Measurements from ENCODE around the gene BAHCC1.

The BAHCC1 gene

DNA sequence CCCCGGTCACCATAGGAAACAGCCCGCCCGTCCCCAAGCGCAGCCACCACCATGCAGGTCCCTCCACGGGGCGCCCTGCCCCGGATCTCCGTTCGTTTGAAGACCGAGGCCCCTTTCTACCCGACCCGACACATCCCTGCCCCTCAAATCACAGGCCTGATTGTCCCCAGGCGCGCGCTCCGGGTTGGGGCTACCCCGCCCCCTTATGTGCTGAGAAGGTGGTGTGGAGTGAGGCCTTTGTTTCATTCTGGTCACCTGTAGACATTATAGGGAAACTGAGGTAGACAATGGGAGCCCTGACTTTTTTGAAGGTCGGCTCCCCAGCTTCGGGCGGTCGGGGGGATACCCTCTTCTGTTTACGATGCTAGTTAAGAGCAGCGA, 118.1 kb downstream of the BAHCC1 start (continued):
- TF ChIP-seq, protein P1, sequence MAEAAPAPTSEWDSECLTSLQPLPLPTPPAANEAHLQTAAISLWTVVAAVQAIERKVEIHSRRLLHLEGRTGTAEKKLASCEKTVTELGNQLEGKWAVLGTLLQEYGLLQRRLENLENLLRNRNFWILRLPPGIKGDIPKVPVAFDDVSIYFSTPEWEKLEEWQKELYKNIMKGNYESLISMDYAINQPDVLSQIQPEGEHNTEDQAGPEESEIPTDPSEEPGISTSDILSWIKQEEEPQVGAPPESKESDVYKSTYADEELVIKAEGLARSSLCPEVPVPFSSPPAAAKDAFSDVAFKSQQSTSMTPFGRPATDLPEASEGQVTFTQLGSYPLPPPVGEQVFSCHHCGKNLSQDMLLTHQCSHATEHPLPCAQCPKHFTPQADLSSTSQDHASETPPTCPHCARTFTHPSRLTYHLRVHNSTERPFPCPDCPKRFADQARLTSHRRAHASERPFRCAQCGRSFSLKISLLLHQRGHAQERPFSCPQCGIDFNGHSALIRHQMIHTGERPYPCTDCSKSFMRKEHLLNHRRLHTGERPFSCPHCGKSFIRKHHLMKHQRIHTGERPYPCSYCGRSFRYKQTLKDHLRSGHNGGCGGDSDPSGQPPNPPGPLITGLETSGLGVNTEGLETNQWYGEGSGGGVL (tag by site-specific recombination; IDR thresholded peaks at IDR 0.05), result no peak
- 0 out of 2 replicates have a peak, but pooled peaks have one; percentile 26 for TF ChIP-seq ZNF843 (tag by site-specific recombination; IDR thresholded peaks at IDR 0.05)
- no peak for TF ChIP-seq ZNF121 (tag by site-specific recombination; IDR thresholded peaks at IDR 0.05)
- TF ChIP-seq, protein P2, sequence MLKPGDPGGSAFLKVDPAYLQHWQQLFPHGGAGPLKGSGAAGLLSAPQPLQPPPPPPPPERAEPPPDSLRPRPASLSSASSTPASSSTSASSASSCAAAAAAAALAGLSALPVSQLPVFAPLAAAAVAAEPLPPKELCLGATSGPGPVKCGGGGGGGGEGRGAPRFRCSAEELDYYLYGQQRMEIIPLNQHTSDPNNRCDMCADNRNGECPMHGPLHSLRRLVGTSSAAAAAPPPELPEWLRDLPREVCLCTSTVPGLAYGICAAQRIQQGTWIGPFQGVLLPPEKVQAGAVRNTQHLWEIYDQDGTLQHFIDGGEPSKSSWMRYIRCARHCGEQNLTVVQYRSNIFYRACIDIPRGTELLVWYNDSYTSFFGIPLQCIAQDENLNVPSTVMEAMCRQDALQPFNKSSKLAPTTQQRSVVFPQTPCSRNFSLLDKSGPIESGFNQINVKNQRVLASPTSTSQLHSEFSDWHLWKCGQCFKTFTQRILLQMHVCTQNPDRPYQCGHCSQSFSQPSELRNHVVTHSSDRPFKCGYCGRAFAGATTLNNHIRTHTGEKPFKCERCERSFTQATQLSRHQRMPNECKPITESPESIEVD (tag by site-specific recombination; IDR thresholded peaks at IDR 0.05), result no peak
- no peak for TF ChIP-seq ZNF114 (tag by site-specific recombination; IDR thresholded peaks at IDR 0.05)
- no peak; the same call in 1 of the 2 replicates for TF ChIP-seq GFI1B (tag by site-specific recombination; IDR thresholded peaks at IDR 0.05)
- TF ChIP-seq, protein P3, sequence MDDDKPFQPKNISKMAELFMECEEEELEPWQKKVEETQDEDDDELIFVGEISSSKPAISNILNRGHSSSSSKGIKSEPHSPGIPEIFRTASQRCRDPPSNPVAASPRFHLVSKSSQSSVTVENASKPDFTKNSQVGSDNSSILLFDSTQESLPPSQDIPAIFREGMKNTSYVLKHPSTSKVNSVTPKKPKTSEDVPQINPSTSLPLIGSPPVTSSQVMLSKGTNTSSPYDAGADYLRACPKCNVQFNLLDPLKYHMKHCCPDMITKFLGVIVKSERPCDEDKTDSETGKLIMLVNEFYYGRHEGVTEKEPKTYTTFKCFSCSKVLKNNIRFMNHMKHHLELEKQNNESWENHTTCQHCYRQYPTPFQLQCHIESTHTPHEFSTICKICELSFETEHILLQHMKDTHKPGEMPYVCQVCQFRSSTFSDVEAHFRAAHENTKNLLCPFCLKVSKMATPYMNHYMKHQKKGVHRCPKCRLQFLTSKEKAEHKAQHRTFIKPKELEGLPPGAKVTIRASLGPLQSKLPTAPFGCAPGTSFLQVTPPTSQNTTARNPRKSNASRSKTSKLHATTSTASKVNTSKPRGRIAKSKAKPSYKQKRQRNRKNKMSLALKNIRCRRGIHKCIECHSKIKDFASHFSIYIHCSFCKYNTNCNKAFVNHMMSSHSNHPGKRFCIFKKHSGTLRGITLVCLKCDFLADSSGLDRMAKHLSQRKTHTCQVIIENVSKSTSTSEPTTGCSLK (tag by site-specific recombination; IDR thresholded peaks at IDR 0.05), result no peak
- TF ChIP-seq, protein P4, sequence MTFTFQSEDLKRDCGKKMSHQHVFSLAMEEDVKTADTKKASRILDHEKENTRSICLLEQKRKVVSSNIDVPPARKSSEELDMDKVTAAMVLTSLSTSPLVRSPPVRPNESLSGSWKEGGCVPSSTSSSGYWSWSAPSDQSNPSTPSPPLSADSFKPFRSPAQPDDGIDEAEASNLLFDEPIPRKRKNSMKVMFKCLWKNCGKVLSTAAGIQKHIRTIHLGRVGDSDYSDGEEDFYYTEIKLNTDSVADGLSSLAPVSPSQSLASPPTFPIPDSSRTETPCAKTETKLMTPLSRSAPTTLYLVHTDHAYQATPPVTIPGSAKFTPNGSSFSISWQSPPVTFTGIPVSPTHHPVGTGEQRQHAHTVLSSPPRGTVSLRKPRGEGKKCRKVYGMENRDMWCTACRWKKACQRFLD (tag by site-specific recombination; IDR thresholded peaks at IDR 0.05), result no peak
- no peak for TF ChIP-seq ZNF19 (tag by site-specific recombination; IDR thresholded peaks at IDR 0.05; ENCODE audit: low read depth)
- no peak for TF ChIP-seq ZFP3 (tag by site-specific recombination; IDR thresholded peaks at IDR 0.05; ENCODE audit: low read depth)
- no peak for TF ChIP-seq ZNF560 (tag by site-specific recombination; IDR thresholded peaks at IDR 0.05; ENCODE audit: borderline replicate concordance)
- no peak for TF ChIP-seq OSR2 (tag by site-specific recombination; IDR thresholded peaks at IDR 0.05)
- no peak for TF ChIP-seq ZNF146 (tag by site-specific recombination; IDR thresholded peaks at IDR 0.05)
- TF ChIP-seq, protein P5, sequence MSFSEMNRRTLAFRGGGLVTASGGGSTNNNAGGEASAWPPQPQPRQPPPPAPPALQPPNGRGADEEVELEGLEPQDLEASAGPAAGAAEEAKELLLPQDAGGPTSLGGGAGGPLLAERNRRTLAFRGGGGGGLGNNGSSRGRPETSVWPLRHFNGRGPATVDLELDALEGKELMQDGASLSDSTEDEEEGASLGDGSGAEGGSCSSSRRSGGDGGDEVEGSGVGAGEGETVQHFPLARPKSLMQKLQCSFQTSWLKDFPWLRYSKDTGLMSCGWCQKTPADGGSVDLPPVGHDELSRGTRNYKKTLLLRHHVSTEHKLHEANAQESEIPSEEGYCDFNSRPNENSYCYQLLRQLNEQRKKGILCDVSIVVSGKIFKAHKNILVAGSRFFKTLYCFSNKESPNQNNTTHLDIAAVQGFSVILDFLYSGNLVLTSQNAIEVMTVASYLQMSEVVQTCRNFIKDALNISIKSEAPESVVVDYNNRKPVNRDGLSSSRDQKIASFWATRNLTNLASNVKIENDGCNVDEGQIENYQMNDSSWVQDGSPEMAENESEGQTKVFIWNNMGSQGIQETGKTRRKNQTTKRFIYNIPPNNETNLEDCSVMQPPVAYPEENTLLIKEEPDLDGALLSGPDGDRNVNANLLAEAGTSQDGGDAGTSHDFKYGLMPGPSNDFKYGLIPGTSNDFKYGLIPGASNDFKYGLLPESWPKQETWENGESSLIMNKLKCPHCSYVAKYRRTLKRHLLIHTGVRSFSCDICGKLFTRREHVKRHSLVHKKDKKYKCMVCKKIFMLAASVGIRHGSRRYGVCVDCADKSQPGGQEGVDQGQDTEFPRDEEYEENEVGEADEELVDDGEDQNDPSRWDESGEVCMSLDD (tag by site-specific recombination; IDR thresholded peaks at IDR 0.05), result peak; percentile 7; the same call in 1 of the 2 replicates
- no peak for TF ChIP-seq ZNF16 (tag by site-specific recombination; IDR thresholded peaks at IDR 0.05; ENCODE audit: low read depth)

DNA sequence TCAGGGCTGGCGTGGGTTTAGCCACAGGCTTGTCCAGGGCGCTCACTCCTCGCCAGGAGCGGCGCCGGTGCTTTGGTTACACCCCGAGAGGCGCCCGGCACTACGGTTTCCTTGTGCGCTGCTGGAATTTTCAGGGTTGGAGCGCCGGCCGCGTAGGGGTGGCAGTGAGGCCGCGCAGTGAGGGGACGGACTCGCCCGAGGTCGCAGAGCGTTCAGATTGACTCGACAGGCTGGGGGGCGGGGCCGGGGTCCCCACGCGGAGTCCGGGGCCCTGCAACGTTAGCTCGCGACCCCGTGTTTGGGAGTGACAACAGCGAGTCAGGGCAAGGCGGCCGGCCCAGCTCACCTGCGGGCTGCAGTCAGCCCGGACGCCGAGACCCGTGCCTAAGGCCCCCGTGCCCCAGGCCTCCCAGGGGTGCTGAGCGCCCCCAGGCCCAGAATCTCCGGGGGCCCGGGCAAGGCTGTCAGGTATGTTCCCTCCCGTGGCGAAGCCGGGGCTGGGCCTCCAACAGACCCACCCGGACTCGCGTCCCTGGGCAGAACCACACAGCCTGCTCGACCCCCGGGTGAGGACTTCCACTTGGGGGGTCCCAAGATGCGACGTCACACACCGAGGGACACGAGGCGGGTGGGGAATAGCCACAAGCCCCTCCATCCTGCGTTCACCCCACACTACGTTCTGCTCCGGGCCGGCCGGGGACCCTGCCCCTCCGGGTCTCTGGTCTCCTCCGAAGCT, 118.7 kb downstream of the BAHCC1 start:
- Histone ChIP-seq H3K9me3 (ENCODE audit: control insufficient read depth, insufficient read depth, low read depth, low read length) (no peaks in the 10 kb centered on the region), H3K27ac (ENCODE audit: extremely low read depth, low read depth, low read length) (peak overlapping the region; percentile 100), H3K4me3 (ENCODE audit: low read depth, low read length) (peak overlapping the region; percentile 72), H3K4me1 (ENCODE audit: control insufficient read depth, insufficient read depth, low read length) (peaks cover 17% of the 10 kb centered on the region), H3K36me3 (ENCODE audit: control insufficient read depth in 2 of 2, insufficient read depth in 1 of 2, low read length in 2 of 2) (peaks cover 12 to 34% of the 10 kb centered on the region in 2 experiments)
- POLR2A ChIA-PET, result interaction anchor here (0.6 to 9.9 kb wide), 13 partner anchors 11 to 222 kb away, joined by 3 to 85 read pairs (median 4); partner anchors contain the start of genes ARL16, BAHCC1, CCDC137 and FAAP100
- CTCF ChIA-PET, result interaction anchor here (1.1 kb wide), 1 partner anchor 88 kb away, joined by 4 read pairs; no protein-coding TSS in a partner anchor
- TF ChIP-seq ZNF121 (tag by site-specific recombination; IDR thresholded peaks at IDR 0.05), result no peak
- peak; percentile 66 for TF ChIP-seq ZNF341 (tag by site-specific recombination; IDR thresholded peaks at IDR 0.05; ENCODE audit: low read depth)
- TF ChIP-seq, protein P6, sequence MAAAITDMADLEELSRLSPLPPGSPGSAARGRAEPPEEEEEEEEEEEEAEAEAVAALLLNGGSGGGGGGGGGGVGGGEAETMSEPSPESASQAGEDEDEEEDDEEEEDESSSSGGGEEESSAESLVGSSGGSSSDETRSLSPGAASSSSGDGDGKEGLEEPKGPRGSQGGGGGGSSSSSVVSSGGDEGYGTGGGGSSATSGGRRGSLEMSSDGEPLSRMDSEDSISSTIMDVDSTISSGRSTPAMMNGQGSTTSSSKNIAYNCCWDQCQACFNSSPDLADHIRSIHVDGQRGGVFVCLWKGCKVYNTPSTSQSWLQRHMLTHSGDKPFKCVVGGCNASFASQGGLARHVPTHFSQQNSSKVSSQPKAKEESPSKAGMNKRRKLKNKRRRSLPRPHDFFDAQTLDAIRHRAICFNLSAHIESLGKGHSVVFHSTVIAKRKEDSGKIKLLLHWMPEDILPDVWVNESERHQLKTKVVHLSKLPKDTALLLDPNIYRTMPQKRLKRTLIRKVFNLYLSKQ (tag by site-specific recombination; IDR thresholded peaks at IDR 0.05; ENCODE audit: borderline replicate concordance), result no peak
- TF ChIP-seq ZNF426 (tag by site-specific recombination; IDR thresholded peaks at IDR 0.05), result no peak
- TF ChIP-seq, protein P7, sequence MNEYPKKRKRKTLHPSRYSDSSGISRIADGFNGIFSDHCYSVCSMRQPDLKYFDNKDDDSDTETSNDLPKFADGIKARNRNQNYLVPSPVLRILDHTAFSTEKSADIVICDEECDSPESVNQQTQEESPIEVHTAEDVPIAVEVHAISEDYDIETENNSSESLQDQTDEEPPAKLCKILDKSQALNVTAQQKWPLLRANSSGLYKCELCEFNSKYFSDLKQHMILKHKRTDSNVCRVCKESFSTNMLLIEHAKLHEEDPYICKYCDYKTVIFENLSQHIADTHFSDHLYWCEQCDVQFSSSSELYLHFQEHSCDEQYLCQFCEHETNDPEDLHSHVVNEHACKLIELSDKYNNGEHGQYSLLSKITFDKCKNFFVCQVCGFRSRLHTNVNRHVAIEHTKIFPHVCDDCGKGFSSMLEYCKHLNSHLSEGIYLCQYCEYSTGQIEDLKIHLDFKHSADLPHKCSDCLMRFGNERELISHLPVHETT (tag by site-specific recombination; IDR thresholded peaks at IDR 0.05), result no peak
- TF ChIP-seq ZNF335 (tag by site-specific recombination; conservative IDR thresholded peaks at IDR 0.05), result peak; percentile 76; the same call in 1 of the 2 replicates

Data from HEK293 (cell line).